T47D (cell line): Measurements from ENCODE around the gene DENND2D.

Experiments used
- DNase-seq, 2 experiments: peaks; one replicate each; pipeline versions ENCODE4 v3.0.0 to v3.0.0-alpha.2; 2011 to 2012; ENCODE audit warnings: low read depth in 1 of 2, low spot score in 1 of 2
- JUND ChIP-seq: IDR thresholded peaks from 2 replicates; pipeline ENCODE4 v1.6.1; 2012; ENCODE audit warnings: low read depth
- in situ Hi-C: cut with HindIII; loops from 2 replicates; pipeline ENCODE4 v1.10.0; 2016; ENCODE audit warnings: low sequenced_read_pairs, low pct_unique_long_range_greater_than_20kb

The DENND2D gene

DNA sequence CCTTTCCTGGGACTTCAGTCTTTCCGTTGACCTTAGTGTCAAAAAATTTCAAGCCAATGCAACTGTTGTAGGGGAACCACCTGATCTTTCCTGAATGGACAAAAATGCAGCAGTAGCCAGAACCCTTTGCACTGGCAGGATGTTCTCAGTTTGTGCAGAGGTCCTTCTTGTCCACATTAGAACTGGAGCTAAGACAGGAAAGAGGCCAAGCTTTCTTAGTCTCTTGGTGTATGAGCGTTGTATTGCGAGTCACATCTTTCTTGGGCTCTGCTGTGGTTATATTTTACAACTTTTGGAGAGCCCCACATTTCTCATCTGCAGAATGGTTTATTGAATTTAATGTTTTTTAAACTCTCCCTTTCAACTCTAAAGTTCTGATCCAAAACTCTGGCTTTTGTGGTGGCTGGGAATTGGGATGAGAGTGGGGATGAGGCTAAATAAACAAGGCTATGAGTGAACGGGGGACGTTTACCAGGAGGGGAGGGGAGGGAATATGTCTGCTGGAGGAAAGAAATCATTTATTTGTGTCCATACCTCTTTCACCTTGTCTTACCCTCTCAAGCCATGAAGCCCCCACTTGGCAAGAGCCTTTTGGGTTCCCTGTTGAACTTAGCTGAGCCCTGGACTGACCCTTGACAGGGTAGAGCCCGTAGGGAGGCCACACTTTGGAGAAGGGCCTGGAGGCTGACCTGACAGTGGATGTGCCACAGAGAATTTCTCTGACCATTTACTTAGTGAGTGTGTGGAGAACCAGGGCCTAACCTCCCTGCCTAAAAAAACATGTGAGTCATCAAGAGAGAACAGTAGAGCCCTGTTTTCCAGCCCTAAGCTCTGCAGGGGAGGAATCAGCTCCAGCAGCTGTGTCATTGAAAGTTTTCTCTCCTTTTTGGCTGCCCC lies 27.7 kb upstream of the DENND2D start:
- peak; percentile 42 to 60 for DNase-seq
- in situ Hi-C loops: no loop called here
- no peak for TF ChIP-seq JUND

DNA sequence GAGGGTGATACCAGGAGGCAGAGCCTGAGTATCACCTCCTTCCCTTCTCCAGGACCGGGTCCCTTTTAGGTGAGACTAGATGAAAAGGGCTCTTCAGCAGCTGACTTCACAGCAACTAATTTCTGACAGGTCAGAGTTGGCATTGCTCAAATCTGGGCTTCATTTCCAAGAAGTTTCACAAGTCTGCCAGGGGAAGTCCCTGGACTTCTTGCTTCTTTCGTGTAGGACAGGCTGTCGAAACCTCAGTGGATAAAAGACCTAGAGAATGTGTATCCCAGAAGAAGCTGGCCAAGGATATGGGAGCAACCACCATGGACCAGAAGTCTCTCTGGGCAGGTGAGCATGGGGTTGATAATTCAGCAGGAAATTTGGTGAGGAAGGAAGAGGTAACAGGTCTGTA lies 27.0 kb upstream of the DENND2D start, which contains the start of gene CHI3L2:
Gene CHI3L2, plus strand, starts transcription at position 280 of the 400 bp plus-strand sequence. Its CDS starts 17 bp downstream, at position 297.
- in situ Hi-C loops: no loop called here
- DNase-seq: no peak
- no peak for TF ChIP-seq JUND

DNA sequence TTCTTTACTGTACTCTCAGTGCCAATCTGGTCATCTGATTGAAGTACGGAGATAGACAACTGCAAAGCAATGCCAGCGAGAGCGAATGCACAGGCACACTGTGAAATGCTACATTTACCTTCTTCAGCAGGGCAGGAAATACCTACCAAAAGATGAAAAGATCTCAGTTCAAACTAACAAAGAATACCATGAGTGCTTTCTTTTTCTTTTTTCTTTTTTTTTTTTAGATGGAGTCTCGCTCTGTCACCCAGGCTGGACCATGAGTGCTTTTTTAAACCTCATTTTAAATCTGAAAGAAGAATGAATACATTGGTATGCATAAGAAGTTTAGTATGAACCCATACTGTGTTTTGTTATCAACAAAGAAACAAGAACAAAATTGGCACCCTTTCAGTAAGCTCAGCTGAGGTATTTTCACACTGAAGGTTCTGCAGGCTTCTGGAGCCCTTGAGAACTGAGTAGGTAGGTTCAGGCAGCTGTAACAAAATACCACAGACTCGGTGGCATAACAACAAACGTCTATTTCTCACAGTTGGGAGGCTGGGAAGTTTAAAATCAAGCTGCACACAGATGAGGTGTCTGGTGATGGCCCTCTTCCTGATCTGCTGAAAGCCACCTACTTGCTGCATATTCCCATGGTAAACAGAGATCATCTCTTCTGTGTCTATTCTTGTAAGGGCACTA lies 25.4 kb upstream of the DENND2D start:
- no peak for DNase-seq
- no peak for TF ChIP-seq JUND
- in situ Hi-C loops: no loop called here

DNA sequence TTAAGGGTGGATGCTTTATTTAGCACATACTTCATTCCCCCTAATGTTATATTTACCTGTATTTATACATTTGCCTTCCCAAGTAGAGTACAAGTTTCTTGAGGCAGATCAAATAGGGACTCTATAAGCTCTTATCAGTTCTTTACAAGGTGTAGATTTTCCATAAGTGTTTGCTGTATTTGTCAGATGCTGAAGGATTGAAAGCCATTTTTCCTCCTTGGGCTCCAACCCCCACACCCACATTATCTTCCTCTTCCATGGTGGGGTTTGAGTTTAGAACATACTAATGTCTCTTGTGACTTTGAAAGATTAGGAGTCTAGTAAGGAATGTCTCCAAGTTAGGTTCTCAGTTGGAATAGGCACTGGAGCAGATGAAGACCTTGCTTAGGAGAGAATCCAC lies 24.6 kb upstream of the DENND2D start:
- no peak for TF ChIP-seq JUND
- in situ Hi-C loops: no loop called here
- DNase-seq: no peak

DNA sequence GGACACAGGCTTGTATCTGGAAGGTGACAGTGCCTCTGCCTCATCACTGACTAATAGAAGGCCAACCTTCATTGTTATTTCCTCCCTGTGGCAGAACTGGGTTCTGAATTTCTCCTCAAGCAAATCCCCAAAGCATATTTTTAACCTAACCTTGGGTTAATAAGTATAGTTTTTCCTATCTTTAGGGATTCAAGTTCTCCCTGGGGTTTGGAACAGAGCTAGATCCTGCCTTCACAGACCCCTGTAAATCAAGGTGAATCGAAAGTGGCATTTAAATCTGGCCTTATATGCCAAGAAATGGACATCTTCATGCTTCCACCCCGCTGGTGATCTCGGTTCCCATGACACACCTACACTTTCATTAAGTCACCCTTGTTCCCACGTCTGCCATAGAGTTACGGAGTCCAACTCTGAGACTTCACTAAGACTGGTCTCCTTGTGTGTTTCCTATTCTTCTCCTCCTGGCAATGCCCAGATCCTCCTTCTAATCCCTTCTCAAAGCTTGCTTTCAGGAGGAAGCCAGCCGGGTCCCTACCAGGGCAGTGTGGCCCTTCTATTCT lies 22.8 kb upstream of the DENND2D start:
- no peak for DNase-seq
- no peak for TF ChIP-seq JUND
- in situ Hi-C loops: no loop called here

DNA sequence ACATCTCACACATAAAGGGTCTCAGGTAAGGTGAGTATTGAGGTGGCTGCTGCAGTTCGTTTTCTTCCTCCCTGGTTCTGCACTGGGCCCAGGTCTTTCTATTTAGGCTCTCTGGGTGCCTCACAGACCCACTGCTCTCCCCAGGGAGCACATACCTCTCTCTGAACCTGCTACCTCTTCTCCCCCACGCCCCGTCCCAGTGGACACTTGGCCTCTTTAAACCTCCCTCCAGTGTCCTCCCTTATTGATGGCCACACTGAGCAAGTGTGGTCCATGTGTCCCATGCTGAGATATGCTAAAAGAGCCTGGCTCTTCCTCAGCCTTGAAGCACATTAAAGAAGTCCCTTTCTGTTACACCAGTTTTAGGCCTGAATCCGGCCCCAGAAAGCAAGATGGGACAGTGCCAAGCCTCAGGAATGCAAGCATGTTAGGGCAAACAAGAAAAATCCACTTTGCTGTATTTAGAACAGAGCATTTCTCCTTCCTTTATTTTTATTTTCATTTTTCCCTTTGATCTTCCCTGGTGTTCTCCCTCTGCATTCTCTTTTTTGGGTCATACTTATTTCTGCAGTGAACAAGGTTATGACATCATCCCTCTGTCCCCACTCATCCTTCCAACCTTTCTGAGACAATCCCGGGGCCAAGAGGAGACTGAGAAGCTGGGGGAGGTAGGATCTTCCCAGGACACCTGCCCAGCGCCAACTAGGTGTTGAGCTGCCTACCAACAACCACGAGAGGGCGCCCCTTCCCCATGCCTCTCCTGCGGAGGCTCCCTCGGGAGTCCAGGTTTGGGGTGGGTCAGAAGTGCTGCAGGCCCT lies 22.1 kb upstream of the DENND2D start:
- DNase-seq: peak; percentile 63 to 88
- TF ChIP-seq JUND: no peak
- in situ Hi-C loops: no loop called here

DNA sequence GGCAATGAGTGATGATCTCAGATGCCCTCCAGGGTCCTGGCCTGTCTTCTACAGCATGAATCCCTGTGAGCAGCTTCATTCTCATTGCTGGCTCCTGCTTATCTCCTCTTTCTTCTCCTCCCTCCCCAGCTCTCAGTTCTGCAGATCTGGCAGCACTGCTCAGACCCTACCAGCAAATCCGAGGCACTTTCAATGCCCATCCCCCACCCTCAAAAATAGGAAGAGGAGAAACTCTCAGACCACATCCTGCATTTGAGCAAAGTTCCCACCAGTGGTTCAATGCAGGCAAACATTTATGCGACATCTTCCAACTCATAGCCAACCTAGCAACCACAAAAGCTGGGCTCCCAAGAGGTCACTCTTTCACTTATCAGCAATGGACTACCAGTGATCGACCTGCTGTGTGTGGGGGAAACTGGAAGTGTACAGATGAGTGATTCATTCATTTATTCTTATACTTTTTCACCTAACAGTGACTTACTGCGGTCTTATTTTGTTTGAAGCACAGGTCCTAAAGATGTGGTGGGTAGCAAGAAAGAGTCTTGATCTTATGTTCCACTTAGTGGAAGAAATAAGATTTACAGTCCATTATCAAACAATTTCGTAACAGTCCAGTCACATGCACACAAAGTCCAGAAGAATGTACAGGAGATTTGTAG lies 21.3 kb upstream of the DENND2D start:
- no peak for TF ChIP-seq JUND
- in situ Hi-C loops: no loop called here
- DNase-seq: no peak

DNA sequence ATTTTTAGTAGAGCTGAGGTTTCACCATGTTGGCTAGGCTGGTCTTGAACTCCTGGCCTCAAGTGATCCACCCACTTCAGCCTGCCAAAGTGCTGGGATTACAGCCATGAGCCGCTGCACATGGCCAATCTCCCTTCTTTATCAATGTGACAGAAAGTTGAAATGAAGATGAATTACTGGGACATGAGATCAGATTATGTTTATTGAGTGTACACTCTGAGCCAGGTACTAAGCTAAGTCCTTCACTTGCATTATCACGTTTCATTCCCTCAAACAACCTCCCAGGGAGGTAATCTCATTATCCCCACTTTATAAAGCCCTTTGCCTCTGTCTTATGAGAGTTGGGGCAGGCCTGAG lies 20.8 kb upstream of the DENND2D start:
- no peak for TF ChIP-seq JUND
- in situ Hi-C loops: no loop called here
- no peak for DNase-seq

DNA sequence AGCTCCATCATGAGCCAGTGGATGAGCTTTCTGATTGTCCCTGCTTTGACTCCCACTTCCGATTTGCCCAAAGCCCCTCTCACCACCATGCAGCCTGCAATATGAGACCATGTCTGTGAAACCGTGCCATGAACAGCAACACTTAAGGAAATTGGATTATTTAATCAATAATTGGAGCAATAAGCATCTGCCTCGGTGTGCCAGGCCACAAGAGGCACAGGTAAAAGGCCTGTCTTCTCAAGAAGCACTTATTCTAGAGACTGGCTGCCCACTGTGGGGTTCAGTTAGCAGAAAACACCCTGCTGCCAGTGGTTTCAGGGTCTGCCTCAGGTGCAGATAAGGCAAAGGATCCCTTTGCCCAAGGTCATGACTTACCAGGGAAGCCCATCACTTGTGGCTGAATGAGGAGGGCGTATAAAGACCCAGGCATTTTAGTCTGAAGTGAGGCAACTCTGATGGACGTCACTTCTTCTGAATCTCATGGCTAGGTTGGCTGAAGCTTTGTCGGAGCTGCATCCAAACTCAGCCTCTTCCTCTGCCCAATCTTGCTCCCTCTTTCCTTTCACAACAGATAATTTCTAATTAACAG lies 19.9 kb upstream of the DENND2D start:
- no peak for TF ChIP-seq JUND
- DNase-seq: no peak
- in situ Hi-C loops: no loop called here

DNA sequence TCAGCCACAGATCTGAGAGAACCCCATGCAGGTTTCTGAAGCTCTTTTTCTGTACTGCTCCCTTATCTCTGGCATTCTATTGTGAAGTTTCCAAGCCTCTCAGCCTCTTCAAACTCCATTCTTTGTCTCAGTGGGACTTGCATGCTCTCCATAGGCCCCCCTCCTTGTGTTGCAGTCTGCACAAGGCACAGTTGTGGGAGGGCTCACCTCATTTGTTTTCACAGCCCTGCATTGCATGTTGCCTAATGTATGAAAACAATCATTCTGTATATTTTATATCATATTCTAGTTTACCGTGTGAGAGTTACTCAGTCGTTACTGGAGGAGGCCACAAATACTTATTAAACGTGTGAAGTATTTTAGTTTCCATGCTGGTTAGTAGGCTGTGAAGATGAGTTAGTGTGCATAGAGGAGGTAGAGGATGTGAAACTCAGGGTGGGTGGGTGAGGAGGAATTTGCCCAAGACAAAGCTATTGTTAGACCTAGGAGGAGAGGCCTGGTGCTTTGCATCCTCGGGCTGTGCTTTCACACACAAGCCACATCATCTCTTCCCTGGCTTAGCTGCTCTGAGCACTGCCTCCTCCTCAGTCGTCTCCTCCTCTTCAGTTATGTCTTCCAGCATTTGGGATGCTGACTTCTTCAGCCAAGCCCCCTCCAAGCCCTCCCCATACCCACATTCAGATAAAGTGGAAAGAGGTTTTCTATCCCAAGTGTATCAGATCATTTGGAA lies 19.3 kb upstream of the DENND2D start:
- in situ Hi-C loops: no loop called here
- no peak for TF ChIP-seq JUND
- no peak for DNase-seq
